Mesenchymal stem cell (in vitro differentiated cells and primary cell): Measurements from ENCODE around the gene ATP1A4.

Experiments used
- DNase-seq: peaks from one replicate; pipeline ENCODE4 v3.0.0-alpha.2; 2013
- H2AFZ ChIP-seq: one replicate; pipeline ENCODE4 v1.6.1; 2013; ENCODE audit warnings: low read depth, mild to moderate bottlenecking, control low read depth, inconsistent platforms, low read length, moderate library complexity
- H2AK5ac ChIP-seq: 2 replicates; pipeline ENCODE4 v1.6.1; 2013; ENCODE audit warnings: low read length, moderate library complexity, mild to moderate bottlenecking, inconsistent platforms; ENCODE audit not compliant: severe bottlenecking
- H2BK120ac ChIP-seq: one replicate; pipeline ENCODE4 v1.6.1; 2013; ENCODE audit warnings: low read depth, mild to moderate bottlenecking, inconsistent platforms, low read length, moderate library complexity
- H2BK12ac ChIP-seq, 2 experiments: one replicate each; pipeline ENCODE4 v1.6.1; 2013; ENCODE audit warnings: inconsistent platforms in 2 of 2, low read length in 2 of 2, mild to moderate bottlenecking in 2 of 2, moderate library complexity in 2 of 2, control low read depth in 1 of 2
- H2BK15ac ChIP-seq: one replicate; pipeline ENCODE4 v1.6.1; 2013; ENCODE audit warnings: mild to moderate bottlenecking, low read depth, inconsistent platforms; ENCODE audit not compliant: poor library complexity, severe bottlenecking
- H2BK5ac ChIP-seq: 2 replicates; pipeline ENCODE4 v1.6.1; 2013; ENCODE audit warnings: low read depth, mild to moderate bottlenecking, low read length, control low read depth, inconsistent platforms; ENCODE audit not compliant: poor library complexity, severe bottlenecking
- H3K14ac ChIP-seq, 2 experiments: one replicate each; pipeline ENCODE4 v1.6.1; 2013; ENCODE audit warnings: inconsistent platforms in 2 of 2, low read length in 2 of 2, control low read depth in 1 of 2, mild to moderate bottlenecking in 1 of 2, moderate library complexity in 1 of 2
- H3K18ac ChIP-seq, 2 experiments: one replicate each; pipeline ENCODE4 v1.6.1; 2013; ENCODE audit warnings: inconsistent platforms in 2 of 2, low read length in 2 of 2, control low read depth in 1 of 2, low read depth in 1 of 2, mild to moderate bottlenecking in 1 of 2
- H3K23ac ChIP-seq, 2 experiments: one replicate each; pipeline ENCODE4 v1.6.1; 2013; ENCODE audit warnings: inconsistent platforms in 2 of 2, low read length in 2 of 2, mild to moderate bottlenecking in 2 of 2, moderate library complexity in 2 of 2, control low read depth in 1 of 2
- H3K27ac ChIP-seq: 2 replicates; pipeline ENCODE4 v1.5.1; 2013; ENCODE audit warnings: mild to moderate bottlenecking, moderate library complexity, low read length, control low read depth, inconsistent platforms; ENCODE audit not compliant: poor library complexity, severe bottlenecking
- H3K27me3 ChIP-seq, 2 experiments: 2 replicates each; pipeline versions ENCODE4 v1.6.1 to v1.7.0; 2013; ENCODE audit warnings: low read length in 2 of 2, mild to moderate bottlenecking in 2 of 2, moderate library complexity in 2 of 2, control low read depth in 1 of 2, inconsistent platforms in 1 of 2; ENCODE audit not compliant: control insufficient read depth in 1 of 2, insufficient read depth in 1 of 2
- H3K36me3 ChIP-seq, 2 experiments: 2 replicates each; pipeline versions ENCODE4 v1.6.1 to v1.7.0; 2013; ENCODE audit warnings: low read length in 2 of 2, control low read depth in 1 of 2, inconsistent platforms in 1 of 2, low read depth in 1 of 2, mild to moderate bottlenecking in 1 of 2; ENCODE audit not compliant: insufficient read depth in 2 of 2, control insufficient read depth in 1 of 2
- H3K4ac ChIP-seq, 2 experiments: one replicate each; pipeline ENCODE4 v1.6.1; 2013; ENCODE audit warnings: inconsistent platforms in 2 of 2, low read length in 2 of 2, mild to moderate bottlenecking in 2 of 2, moderate library complexity in 2 of 2, control low read depth in 1 of 2, low read depth in 1 of 2
- H3K4me1 ChIP-seq: 2 replicates; pipeline ENCODE4 v1.6.1; 2013; ENCODE audit warnings: low read depth, low read length, control low read depth; ENCODE audit not compliant: control insufficient read depth, insufficient read depth
- H3K4me2 ChIP-seq: 2 replicates; pipeline ENCODE4 v1.6.1; 2013; ENCODE audit warnings: low read length, mild to moderate bottlenecking, inconsistent platforms; ENCODE audit not compliant: poor library complexity, severe bottlenecking
- H3K4me3 ChIP-seq, 2 experiments: 2 replicates each; pipeline versions ENCODE4 v1.5.1 to v1.7.0; 2013; ENCODE audit warnings: low read length in 2 of 2, mild to moderate bottlenecking in 2 of 2, control low read depth in 1 of 2, low read depth in 1 of 2; ENCODE audit not compliant: insufficient read depth in 1 of 2
- H3K79me1 ChIP-seq: replicated peaks from 2 replicates; pipeline ENCODE4 v1.6.1; 2013; ENCODE audit warnings: mild to moderate bottlenecking, control low read depth, low read length, inconsistent platforms; ENCODE audit not compliant: poor library complexity, severe bottlenecking
- H3K9ac ChIP-seq: 2 replicates; pipeline ENCODE4 v1.7.0; 2013; ENCODE audit warnings: mild to moderate bottlenecking, low read length, moderate library complexity
- H3K9me3 ChIP-seq: 2 replicates; pipeline ENCODE4 v1.7.0; 2013; ENCODE audit warnings: mild to moderate bottlenecking, low read length; ENCODE audit not compliant: control insufficient read depth
- H4K8ac ChIP-seq: one replicate; pipeline ENCODE4 v1.6.1; 2013; ENCODE audit warnings: inconsistent platforms, mild to moderate bottlenecking, low read length, moderate library complexity
- H4K91ac ChIP-seq: one replicate; pipeline ENCODE4 v1.6.1; 2013; ENCODE audit warnings: mild to moderate bottlenecking, low read length, inconsistent platforms
- WGBS: methylation state at CpG from one replicate; pipeline ENCODE4 v1.1.7; 2013; ENCODE audit warnings: mixed read lengths; 5-methylcytosine and 5-hydroxymethylcytosine counted together

Gene ATP1A4

GRCh38 chr1:160115545-160116282 lies 35.7 kb upstream of the ATP1A4 start, which contains the start of gene ATP1A2:
ATP1A2 (plus strand) TSS chr1:160115759; CDS start chr1:160115862, 103 bp downstream.
- WGBS: 23% methylated on average over 14 of the region's 16 CpGs
- H3K4ac ChIP-seq: no peak within 1 kb of the TSS

GRCh38 chr1:160116283-160117147 lies 34.9 kb upstream of the ATP1A4 start:
- Histone ChIP-seq H3K4me2 (no peak overlapping the region), H3K4me1 (peaks cover 16% of the 10 kb centered on the region), H3K79me1 (no peaks in the 10 kb centered on the region), H3K4ac (no peak overlapping the region), H2AFZ (peak overlapping the region; percentile 14), H3K14ac (no peak overlapping the region), H2BK120ac (no peak overlapping the region), H3K36me3 (no peaks in the 10 kb centered on the region), H3K27ac (no peak overlapping the region), H3K23ac (no peak overlapping the region), H3K4me3 (no peak overlapping the region), H3K9me3 (no peaks in the 10 kb centered on the region), H3K9ac (no peak overlapping the region), H4K8ac (no peak overlapping the region), H2BK15ac (no peak overlapping the region), H2AK5ac (no peak overlapping the region), H2BK12ac (no peak overlapping the region), H4K91ac (no peak overlapping the region), H3K27me3 (peaks cover 51 to 64% of the 10 kb centered on the region in 2 experiments), H3K18ac (no peak overlapping the region), H2BK5ac (no peak overlapping the region)
- 72% methylated on average over 12 of the region's 12 CpGs for WGBS
- DNase-seq: peak; percentile 29

More at GRCh38 chr1:160115545-160116282, 35.7 kb upstream of the ATP1A4 start, which contains the start of gene ATP1A2:
- H3K18ac ChIP-seq: no peak within 1 kb of the TSS
- H3K27me3 ChIP-seq: peaks cover 51 to 69% of the 10 kb centered on the region in 2 experiments
- H2BK120ac ChIP-seq: no peak within 1 kb of the TSS
- H3K79me1 ChIP-seq: no peaks in the 10 kb centered on the region
- no peak within 1 kb of the TSS for H2BK5ac ChIP-seq
- no peak within 1 kb of the TSS for H3K4me2 ChIP-seq
- H3K23ac ChIP-seq: no peak within 1 kb of the TSS
- no peak within 1 kb of the TSS for H2AK5ac ChIP-seq
- no peak within 1 kb of the TSS for H3K27ac ChIP-seq
- no peak within 1 kb of the TSS for H2BK15ac ChIP-seq
- H3K9me3 ChIP-seq: no peaks in the 10 kb centered on the region
- H3K14ac ChIP-seq: no peak within 1 kb of the TSS
- no peak within 1 kb of the TSS for H2AFZ ChIP-seq
- H3K9ac ChIP-seq: no peak within 1 kb of the TSS
- no peak within 1 kb of the TSS for H2BK12ac ChIP-seq
- H3K4me1 ChIP-seq: peaks cover 16% of the 10 kb centered on the region
- H4K91ac ChIP-seq: no peak within 1 kb of the TSS
- no peaks in the 10 kb centered on the region for H3K36me3 ChIP-seq
- H3K4me3 ChIP-seq: no peak within 1 kb of the TSS
- DNase-seq: no peak
- no peak within 1 kb of the TSS for H4K8ac ChIP-seq

GRCh38 chr1:160117300-160117699 lies 34.1 kb upstream of the ATP1A4 start:
- H2BK12ac ChIP-seq: no peak overlapping the region

GRCh38 chr1:160117709-160118183 lies 33.7 kb upstream of the ATP1A4 start:
- Histone ChIP-seq H3K79me1 (no peaks in the 10 kb centered on the region), H3K4me3 (no peak overlapping the region), H4K91ac (no peak overlapping the region), H3K27me3 (peaks cover 51 to 57% of the 10 kb centered on the region in 2 experiments), H3K18ac (no peak overlapping the region), H3K27ac (no peak overlapping the region), H2AK5ac (no peak overlapping the region), H3K4me2 (no peak overlapping the region), H4K8ac (no peak overlapping the region), H3K23ac (no peak overlapping the region), H2BK5ac (no peak overlapping the region), H3K14ac (no peak overlapping the region), H3K4me1 (peaks cover 16% of the 10 kb centered on the region), H2BK12ac (no peak overlapping the region), H3K9me3 (no peaks in the 10 kb centered on the region), H2BK15ac (no peak overlapping the region), H3K4ac (no peak overlapping the region), H2BK120ac (no peak overlapping the region), H2AFZ (no peak overlapping the region), H3K9ac (no peak overlapping the region), H3K36me3 (no peaks in the 10 kb centered on the region)
- 38% methylated on average over 5 of the region's 8 CpGs for WGBS
- DNase-seq: no peak

More at GRCh38 chr1:160117300-160117699, 34.1 kb upstream of the ATP1A4 start:
- Histone ChIP-seq H3K79me1 (no peaks in the 10 kb centered on the region), H2BK5ac (no peak overlapping the region), H3K23ac (no peak overlapping the region), H3K9me3 (no peaks in the 10 kb centered on the region), H3K36me3 (no peaks in the 10 kb centered on the region), H3K27ac (no peak overlapping the region), H3K9ac (no peak overlapping the region), H4K8ac (no peak overlapping the region), H4K91ac (no peak overlapping the region), H3K14ac (no peak overlapping the region), H2BK120ac (no peak overlapping the region), H2BK15ac (no peak overlapping the region), H3K4me3 (no peak overlapping the region), H3K4me2 (no peak overlapping the region), H3K4ac (no peak overlapping the region), H3K18ac (no peak overlapping the region), H2AFZ (no peak overlapping the region), H2AK5ac (no peak overlapping the region), H3K4me1 (peaks cover 16% of the 10 kb centered on the region), H3K27me3 (peaks cover 51 to 61% of the 10 kb centered on the region in 2 experiments)
- no peak for DNase-seq
- WGBS: no CpG with 5 or more reads among the region's 1 CpG
